Activated CD4-positive, alpha-beta T cell treated with anti-CD3 and anti-CD28 coated beads for 4 hours (primary cell): ENCODE data around the gene ZG16.

Experiments
- DNase-seq, 2 donors: peaks; one replicate each; pipeline ENCODE4 v3.0.0-alpha.2; 2020

Gene ZG16

DNA sequence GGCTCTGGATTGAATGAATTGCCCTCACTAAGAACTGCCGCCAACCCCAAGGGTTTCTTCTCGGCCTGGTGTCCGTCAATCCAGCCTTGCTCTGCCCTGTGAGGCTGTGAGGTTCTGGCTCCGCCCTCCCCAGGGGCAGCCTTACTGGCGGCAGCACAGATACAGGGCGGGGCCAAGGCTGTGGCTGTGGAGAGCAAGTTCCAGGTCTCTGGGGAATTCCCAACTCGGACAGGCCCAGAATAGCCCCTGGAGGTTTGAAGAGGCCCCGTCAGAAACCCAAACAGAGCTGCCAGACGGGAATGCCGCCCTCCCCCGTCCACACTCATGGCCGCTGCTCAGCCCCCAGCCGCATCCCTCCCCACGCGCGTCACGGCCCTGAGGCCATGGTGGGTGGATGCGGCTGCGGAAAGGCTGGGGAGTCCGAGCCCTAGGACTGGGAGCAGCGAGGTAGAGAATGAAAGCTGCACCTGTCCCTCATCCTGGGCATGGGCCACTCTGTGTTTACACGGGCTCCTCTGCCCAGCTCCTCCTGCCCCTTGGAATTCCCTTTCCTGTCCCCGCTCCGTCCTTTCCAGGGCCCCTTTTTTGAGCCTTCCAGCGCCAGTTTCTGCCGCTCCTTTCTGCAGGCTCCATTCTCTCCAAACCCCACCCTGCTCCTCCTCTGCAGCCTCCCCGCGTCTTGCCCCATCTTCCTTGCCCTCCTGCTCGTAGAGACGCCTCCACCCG lies 33.3 kb downstream of the ZG16 start:
- peak in 1 of 2 donors; percentile 68 for DNase-seq

GRCh38 chr16:29811896-29812665 lies 34.0 kb downstream of the ZG16 start, which contains the start of gene PRRT2:
Gene PRRT2 (plus strand): TSS chr16:29812193. CDS start chr16:29813055, 862 bp downstream.
- DNase-seq: peak in 1 of 2 donors; percentile 46

GRCh38 chr16:29812754-29813643 lies 34.9 kb downstream of the ZG16 start:
- DNase-seq: no peak

GRCh38 chr16:29813644-29814562 lies 35.8 kb downstream of the ZG16 start:
- DNase-seq: no peak

GRCh38 chr16:29814592-29814991 lies 36.5 kb downstream of the ZG16 start:
- DNase-seq: no peak

GRCh38 chr16:29815032-29815721 lies 37.1 kb downstream of the ZG16 start:
- peak in 1 of 2 donors; percentile 52 for DNase-seq

DNA sequence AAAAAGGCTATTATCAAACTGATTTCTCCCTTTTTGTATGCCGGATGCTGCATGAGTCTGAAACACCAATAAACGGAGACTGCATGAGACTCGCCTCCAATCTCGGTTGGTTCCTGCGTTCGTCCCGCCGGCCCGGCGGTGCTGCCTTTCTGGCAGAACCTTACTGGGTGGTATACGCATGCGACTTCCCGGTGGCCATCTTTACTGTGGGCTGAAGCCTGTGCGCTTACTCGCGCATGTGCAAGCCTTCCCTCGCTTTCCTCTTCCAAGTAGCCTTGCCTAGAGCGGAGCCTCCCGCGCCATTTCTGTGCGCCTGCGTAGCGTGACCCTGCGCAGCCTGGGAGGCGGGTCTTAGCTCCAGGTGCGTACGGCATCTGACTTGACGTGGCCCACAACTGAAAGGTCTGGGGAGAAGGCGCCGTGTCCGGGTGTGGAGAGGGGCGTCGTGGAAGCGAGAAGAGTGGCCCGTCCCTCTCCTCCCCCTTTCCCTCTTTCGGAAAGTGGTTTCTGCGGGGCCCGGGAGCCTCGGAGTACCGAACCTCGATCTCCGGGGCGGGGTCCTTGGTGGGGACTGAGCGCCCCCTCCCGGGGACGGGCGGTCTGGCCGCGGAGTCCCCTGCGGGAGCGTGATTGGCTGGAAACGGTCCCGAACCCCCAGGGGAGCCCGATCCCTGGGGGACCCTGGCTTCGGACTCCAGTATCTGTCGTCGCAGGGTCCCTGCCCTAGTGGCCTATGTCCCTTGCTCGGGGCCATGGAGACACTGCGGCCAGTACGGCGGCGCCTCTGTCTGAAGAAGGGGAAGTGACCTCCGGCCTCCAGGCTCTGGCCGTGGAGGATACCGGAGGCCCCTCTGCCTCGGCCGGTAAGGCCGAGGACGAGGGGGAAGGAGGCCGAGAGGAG lies 38.0 kb downstream of the ZG16 start, which contains the start of gene PAGR1:
PAGR1 (plus strand) TSS at position 360 of the 901 bp plus-strand sequence; CDS start at position 734, 374 bp downstream.
- DNase-seq: peak; percentile 97

- peak; percentile 41 to 44 for DNase-seq
Observed at GRCh38 chr16:29816694-29817441, 38.8 kb downstream of the ZG16 start.

GRCh38 chr16:29818082-29818481 lies 40.0 kb downstream of the ZG16 start:
- DNase-seq: no peak

DNA sequence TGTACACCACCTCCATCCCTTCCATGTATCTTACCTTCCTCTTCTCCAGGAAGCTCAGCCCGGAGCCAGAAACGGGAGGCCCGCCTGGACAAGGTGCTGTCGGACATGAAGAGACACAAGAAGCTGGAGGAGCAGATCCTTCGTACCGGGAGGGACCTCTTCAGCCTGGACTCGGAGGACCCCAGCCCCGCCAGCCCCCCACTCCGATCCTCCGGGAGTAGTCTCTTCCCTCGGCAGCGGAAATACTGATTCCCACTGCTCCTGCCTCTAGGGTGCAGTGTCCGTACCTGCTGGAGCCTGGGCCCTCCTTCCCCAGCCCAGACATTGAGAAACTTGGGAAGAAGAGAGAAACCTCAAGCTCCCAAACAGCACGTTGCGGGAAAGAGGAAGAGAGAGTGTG lies 41.5 kb downstream of the ZG16 start:
- DNase-seq: no peak

DNA sequence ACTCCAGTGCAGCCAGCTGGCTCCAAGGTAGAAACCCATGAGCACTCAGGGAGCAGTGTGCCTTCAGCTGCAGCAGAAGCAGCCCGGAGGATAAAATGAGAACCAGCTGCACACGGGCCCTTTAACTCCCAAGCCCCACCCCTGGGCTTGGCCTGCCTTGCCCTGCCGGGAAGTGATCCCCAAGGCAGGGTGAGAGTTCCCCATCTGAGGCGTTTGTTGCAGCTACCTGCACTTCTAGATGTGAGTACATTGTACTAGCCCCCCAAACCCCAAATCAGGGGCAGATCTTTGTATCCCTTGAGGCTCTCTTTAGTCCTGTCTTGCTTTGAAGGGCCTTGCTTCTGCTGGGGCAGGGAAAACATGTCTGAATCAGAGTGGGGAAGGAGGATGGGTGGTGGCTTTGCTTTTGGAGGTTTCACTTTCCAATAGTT lies 42.2 kb downstream of the ZG16 start, which contains the start of gene MVP:
MVP (plus strand) TSS at position 192 of the 431 bp plus-strand sequence. CDS start 10,088 bp downstream, outside the sequence.
- peak; percentile 46 to 49 for DNase-seq

DNA sequence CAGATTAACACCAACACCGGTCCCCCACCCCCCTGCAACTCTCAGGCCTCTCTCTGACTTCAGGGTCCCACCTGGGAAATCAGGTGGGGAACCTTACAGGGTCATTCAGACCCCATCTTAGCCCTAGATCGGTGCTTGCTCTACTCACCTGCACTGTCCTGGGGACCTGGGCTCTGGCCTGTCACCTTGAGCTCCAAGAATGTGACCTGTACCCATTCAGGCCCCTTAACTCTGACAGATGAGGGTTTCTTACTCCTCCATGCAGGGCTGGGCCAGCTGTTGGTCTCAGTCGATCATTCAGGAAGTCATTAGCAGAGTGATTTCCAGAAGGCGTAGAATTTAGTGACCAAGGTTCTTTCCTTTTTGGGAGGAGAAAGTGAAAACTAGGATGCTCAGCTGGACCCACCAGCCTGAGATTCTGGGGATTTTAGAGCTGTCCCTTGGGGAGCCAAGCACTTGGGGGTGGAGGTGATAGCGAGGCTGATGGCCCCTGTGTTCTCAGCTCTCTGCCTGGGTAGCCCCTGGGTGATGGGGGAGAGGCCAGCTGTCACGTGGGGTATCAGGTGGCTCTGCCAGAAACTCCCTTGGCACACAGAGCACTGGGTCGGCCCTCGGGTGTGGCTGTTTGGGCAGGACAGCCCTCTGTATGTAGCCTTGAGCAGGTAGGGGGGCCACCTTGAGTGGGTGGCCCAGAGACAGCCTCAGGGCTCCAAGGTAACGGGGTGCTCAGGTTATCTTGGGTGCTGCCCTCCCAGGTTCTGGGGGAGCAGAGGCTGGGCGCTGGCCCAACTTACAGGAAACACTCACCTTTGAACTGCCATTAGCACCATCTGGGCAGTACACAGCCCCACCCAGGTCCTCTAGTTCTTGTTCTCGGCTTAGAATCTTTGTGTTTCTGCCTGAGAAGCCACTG lies 42.9 kb downstream of the ZG16 start:
- peak in 1 of 2 donors; percentile 45 for DNase-seq

GRCh38 chr16:29821643-29822115 lies 43.6 kb downstream of the ZG16 start:
- DNase-seq: no peak

DNA sequence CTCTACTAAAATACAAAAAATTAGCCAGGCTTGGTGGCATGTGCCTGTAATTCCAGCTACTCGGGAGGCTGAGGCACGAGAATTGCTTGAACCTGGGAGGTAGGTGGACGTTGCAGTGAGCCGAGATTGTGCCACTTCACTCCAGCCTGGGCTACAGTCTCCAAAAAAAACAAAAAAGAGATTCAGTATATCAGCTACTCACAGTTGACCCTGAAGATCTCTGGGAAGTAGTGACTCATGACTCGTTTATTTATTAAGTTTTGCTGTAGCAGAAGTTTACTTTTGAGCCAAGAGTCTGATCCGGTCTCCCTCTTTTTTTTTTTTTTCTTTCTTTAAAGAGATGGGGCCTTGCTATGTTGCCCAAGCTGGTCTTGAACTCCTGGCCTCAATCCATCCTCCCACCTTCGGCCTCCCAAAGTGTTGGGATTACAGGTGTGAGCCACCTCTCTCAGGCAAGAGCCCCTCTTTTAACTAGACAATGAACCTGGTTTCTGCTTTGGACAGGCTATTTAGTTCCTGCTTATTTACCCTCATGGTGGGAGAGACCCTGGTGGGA lies 46.6 kb downstream of the ZG16 start:
- no peak for DNase-seq

GRCh38 chr16:29825145-29826044 lies 47.3 kb downstream of the ZG16 start:
- DNase-seq: peak in 1 of 2 donors; percentile 38

- no peak for DNase-seq
Observed at GRCh38 chr16:29826342-29826695, 48.3 kb downstream of the ZG16 start.
